Erythroblast (primary cell): Measurements from ENCODE around the gene TNFRSF4.

ENCODE experiments used
- GATA1 ChIP-seq: IDR thresholded peaks from 2 replicates; pipeline ENCODE4 v1.6.1; 2011; ENCODE audit warnings: low read depth, mild to moderate bottlenecking, control low read depth, low read length, moderate library complexity
- POLR2A ChIP-seq: IDR thresholded peaks from 2 replicates; pipeline ENCODE4 v1.6.1; 2011; ENCODE audit warnings: mild to moderate bottlenecking, low read length

DNA sequence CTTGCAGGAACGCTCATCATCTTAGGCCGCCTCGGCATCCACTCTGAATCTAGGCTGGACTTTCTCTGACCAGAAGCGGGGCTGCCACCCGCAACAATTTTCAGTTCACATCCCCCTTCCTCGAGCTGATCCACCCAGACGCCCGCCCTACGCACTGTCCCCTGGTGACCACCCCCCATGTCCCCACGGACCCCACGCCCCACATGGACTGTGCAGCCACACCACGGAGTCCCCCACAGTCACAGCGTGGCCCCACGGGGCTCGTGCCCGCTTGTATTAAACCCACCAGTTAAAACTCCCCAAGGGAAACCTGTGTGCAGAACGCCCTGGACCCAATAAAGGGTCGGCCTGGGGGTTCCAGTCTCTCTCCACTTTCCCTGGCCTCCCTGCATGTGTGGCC is 45.6 kb upstream of the TNFRSF4 start:
- TF ChIP-seq POLR2A (no peak), GATA1 (no peak)
